Keratinocyte (primary cell): ENCODE data around the gene ORAI3.
A peak's percentile ranks its signal among the peaks of the same experiment; 100 is the strongest.

ENCODE experiments used
- EZH2 ChIP-seq: IDR thresholded peaks from one replicate; pipeline ENCODE4 v1.6.1; 2012; ENCODE audit warnings: inconsistent platforms, mild to moderate bottlenecking, low read length, moderate library complexity
- TF ChIP-seq, protein P1 (sequence below), 3 experiments: IDR thresholded peaks in 1 of 3; conservative IDR thresholded peaks in 1 of 3; optimal IDR thresholded peaks in 1 of 3; 2 replicates in 2 of 3; 3 replicates in 1 of 3; pipeline versions ENCODE3 to v1.5.1; 2011; ENCODE audit warnings: low read length in 3 of 3, mild to moderate bottlenecking in 3 of 3, moderate library complexity in 2 of 3, control low read depth in 1 of 3, inconsistent platforms in 1 of 3; ENCODE audit not compliant: insufficient read depth in 2 of 3; ENCODE audit errors: extremely low read depth in 1 of 3

DNA sequence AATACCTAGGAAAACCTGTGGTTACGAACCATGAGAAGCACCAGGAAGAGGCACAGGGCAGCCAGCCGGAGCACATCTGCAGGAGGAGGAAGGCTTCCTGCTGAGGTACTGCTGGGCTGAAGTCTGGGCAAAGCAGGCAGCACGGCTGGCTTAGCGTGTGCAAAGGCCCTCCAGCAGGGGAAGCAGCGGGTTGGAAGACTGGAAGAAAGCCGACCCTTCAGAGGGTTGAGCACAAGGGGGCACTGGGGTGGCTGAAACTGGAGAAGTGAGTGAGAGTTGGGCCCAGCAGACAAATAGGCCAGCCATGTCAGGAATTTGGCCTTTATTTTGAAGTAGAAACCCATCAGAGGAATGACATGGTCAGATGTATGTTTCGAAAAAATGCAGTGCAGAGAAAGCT lies 24.0 kb downstream of the ORAI3 start:
- TF ChIP-seq, protein P1, sequence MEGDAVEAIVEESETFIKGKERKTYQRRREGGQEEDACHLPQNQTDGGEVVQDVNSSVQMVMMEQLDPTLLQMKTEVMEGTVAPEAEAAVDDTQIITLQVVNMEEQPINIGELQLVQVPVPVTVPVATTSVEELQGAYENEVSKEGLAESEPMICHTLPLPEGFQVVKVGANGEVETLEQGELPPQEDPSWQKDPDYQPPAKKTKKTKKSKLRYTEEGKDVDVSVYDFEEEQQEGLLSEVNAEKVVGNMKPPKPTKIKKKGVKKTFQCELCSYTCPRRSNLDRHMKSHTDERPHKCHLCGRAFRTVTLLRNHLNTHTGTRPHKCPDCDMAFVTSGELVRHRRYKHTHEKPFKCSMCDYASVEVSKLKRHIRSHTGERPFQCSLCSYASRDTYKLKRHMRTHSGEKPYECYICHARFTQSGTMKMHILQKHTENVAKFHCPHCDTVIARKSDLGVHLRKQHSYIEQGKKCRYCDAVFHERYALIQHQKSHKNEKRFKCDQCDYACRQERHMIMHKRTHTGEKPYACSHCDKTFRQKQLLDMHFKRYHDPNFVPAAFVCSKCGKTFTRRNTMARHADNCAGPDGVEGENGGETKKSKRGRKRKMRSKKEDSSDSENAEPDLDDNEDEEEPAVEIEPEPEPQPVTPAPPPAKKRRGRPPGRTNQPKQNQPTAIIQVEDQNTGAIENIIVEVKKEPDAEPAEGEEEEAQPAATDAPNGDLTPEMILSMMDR (optimal IDR thresholded peaks at IDR 0.05 in 1 of 3, IDR thresholded peaks at IDR 0.05 in 1 of 3, conservative IDR thresholded peaks at IDR 0.05 in 1 of 3; ENCODE audit: extremely low read depth in 1 of 3, insufficient read depth in 2 of 3, low read length in 3 of 3): peak in 1 of 3 experiments; percentile 13
- TF ChIP-seq EZH2: no peak
